Measurements from ENCODE around the gene NFIX. TPM values are rescaled to one million over a fixed set of nuclear protein-coding genes. Genes with fewer than 3 reads are reported as not detected.
A peak's percentile ranks its signal among the peaks of the same experiment; 100 is the strongest.

Gene NFIX
- total and polyA plus RNA-seq, 2 of the 13 experiments (the other 11 are each of a cell fraction or from before 2014, with no cell fraction given), result 3.4 to 5.4 TPM

DNA sequence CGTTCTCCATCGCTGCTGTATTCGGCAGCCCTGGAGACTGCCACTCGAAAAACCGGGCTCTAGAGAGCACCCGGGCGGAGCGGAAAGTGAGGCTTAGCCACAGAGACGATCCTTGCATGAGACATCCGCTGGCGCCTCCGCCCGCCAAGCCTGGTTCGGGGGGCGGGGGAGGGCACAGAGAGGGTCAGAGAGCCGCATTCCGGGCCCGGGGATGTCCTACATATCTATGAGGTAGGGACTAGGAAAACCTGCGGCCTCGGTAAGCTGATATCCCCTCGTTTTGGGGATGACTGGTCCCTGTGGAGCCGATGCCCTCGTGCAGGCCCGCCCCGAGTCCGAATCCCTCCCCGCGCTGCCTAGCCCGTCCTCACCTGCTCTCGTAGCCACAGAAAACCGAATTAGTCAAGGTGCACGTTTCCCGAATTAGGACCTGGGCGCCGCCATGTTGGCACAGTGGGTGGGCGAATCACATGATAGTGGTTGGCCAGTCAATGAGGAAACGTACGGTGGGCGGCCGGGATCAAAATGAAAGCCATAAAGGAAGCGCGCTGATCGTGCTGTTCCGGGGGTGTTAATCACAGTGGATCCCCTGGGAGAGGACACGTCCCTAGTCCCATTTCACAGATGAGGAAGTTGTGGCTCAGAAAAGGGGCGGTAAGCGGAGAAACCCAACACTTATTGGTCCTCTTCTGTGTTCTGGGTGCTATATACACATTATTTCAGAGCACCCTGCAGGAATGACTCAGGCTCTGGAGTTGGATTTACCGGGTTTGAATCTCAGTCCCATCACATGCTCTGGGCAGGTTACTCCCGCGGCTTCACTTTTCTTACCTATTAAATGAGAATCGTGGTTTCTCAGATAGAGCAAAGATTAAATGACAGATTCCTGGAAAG lies 121.3 kb downstream of the NFIX start, which contains the start of gene TRMT1 (continued):
- no peak for TF ChIP-seq ZNF558 (CRISPR knock-in tag; IDR thresholded peaks at IDR 0.05; ENCODE audit: borderline replicate concordance)
- TF ChIP-seq GTF2F1 (IDR thresholded peaks at IDR 0.05; ENCODE audit: low read length), result no peak
- TF ChIP-seq IRF2 (CRISPR knock-in tag; IDR thresholded peaks at IDR 0.05), result peak; percentile 85
- TF ChIP-seq, protein P1, sequence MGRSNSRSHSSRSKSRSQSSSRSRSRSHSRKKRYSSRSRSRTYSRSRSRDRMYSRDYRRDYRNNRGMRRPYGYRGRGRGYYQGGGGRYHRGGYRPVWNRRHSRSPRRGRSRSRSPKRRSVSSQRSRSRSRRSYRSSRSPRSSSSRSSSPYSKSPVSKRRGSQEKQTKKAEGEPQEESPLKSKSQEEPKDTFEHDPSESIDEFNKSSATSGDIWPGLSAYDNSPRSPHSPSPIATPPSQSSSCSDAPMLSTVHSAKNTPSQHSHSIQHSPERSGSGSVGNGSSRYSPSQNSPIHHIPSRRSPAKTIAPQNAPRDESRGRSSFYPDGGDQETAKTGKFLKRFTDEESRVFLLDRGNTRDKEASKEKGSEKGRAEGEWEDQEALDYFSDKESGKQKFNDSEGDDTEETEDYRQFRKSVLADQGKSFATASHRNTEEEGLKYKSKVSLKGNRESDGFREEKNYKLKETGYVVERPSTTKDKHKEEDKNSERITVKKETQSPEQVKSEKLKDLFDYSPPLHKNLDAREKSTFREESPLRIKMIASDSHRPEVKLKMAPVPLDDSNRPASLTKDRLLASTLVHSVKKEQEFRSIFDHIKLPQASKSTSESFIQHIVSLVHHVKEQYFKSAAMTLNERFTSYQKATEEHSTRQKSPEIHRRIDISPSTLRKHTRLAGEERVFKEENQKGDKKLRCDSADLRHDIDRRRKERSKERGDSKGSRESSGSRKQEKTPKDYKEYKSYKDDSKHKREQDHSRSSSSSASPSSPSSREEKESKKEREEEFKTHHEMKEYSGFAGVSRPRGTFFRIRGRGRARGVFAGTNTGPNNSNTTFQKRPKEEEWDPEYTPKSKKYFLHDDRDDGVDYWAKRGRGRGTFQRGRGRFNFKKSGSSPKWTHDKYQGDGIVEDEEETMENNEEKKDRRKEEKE (IDR thresholded peaks at IDR 0.05), result no peak
- no peak for TF ChIP-seq HES4 (CRISPR knock-in tag; IDR thresholded peaks at IDR 0.05; ENCODE audit: borderline replicate concordance)
- no peak for TF ChIP-seq ZFYVE20 (CRISPR knock-in tag; IDR thresholded peaks at IDR 0.05; ENCODE audit: borderline replicate concordance, low read depth)
- no peak for TF ChIP-seq SYNCRIP (IDR thresholded peaks at IDR 0.05; ENCODE audit: insufficient read depth, low read depth, low read length)
- TF ChIP-seq, protein P2, sequence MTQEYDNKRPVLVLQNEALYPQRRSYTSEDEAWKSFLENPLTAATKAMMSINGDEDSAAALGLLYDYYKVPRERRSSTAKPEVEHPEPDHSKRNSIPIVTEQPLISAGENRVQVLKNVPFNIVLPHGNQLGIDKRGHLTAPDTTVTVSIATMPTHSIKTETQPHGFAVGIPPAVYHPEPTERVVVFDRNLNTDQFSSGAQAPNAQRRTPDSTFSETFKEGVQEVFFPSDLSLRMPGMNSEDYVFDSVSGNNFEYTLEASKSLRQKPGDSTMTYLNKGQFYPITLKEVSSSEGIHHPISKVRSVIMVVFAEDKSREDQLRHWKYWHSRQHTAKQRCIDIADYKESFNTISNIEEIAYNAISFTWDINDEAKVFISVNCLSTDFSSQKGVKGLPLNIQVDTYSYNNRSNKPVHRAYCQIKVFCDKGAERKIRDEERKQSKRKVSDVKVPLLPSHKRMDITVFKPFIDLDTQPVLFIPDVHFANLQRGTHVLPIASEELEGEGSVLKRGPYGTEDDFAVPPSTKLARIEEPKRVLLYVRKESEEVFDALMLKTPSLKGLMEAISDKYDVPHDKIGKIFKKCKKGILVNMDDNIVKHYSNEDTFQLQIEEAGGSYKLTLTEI (CRISPR knock-in tag; conservative IDR thresholded peaks at IDR 0.05), result no peak
- TF ChIP-seq, protein P3, sequence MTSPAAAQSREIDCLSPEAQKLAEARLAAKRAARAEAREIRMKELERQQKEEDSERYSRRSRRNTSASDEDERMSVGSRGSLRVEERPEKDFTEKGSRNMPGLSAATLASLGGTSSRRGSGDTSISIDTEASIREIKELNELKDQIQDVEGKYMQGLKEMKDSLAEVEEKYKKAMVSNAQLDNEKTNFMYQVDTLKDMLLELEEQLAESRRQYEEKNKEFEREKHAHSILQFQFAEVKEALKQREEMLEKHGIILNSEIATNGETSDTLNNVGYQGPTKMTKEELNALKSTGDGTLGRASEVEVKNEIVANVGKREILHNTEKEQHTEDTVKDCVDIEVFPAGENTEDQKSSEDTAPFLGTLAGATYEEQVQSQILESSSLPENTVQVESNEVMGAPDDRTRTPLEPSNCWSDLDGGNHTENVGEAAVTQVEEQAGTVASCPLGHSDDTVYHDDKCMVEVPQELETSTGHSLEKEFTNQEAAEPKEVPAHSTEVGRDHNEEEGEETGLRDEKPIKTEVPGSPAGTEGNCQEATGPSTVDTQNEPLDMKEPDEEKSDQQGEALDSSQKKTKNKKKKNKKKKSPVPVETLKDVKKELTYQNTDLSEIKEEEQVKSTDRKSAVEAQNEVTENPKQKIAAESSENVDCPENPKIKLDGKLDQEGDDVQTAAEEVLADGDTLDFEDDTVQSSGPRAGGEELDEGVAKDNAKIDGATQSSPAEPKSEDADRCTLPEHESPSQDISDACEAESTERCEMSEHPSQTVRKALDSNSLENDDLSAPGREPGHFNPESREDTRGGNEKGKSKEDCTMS (CRISPR knock-in tag; conservative IDR thresholded peaks at IDR 0.05), result no peak
- TF ChIP-seq, protein P4, sequence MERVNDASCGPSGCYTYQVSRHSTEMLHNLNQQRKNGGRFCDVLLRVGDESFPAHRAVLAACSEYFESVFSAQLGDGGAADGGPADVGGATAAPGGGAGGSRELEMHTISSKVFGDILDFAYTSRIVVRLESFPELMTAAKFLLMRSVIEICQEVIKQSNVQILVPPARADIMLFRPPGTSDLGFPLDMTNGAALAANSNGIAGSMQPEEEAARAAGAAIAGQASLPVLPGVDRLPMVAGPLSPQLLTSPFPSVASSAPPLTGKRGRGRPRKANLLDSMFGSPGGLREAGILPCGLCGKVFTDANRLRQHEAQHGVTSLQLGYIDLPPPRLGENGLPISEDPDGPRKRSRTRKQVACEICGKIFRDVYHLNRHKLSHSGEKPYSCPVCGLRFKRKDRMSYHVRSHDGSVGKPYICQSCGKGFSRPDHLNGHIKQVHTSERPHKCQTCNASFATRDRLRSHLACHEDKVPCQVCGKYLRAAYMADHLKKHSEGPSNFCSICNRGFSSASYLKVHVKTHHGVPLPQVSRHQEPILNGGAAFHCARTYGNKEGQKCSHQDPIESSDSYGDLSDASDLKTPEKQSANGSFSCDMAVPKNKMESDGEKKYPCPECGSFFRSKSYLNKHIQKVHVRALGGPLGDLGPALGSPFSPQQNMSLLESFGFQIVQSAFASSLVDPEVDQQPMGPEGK (CRISPR knock-in tag; IDR thresholded peaks at IDR 0.05), result peak; percentile 61
- no peak for TF ChIP-seq RBM22 (optimal IDR thresholded peaks at IDR 0.05; ENCODE audit: low read length)
- TF ChIP-seq KLF9 (CRISPR knock-in tag; IDR thresholded peaks at IDR 0.05; ENCODE audit: low read depth), result no peak
- no peak for TF ChIP-seq ZSCAN12 (CRISPR knock-in tag; IDR thresholded peaks at IDR 0.05)
- TF ChIP-seq JDP2 (CRISPR knock-in tag; IDR thresholded peaks at IDR 0.05; ENCODE audit: borderline replicate concordance), result no peak
- TF ChIP-seq ZNF629 (CRISPR knock-in tag; conservative IDR thresholded peaks at IDR 0.05), result peak; percentile 99
- TF ChIP-seq ZNF180 (CRISPR knock-in tag; IDR thresholded peaks at IDR 0.05; ENCODE audit: borderline replicate concordance, low read depth), result no peak
- TF ChIP-seq PHF21A (CRISPR knock-in tag; IDR thresholded peaks at IDR 0.05), result peak; percentile 50; the same call in 1 of the 2 replicates
- TF ChIP-seq, protein P5, sequence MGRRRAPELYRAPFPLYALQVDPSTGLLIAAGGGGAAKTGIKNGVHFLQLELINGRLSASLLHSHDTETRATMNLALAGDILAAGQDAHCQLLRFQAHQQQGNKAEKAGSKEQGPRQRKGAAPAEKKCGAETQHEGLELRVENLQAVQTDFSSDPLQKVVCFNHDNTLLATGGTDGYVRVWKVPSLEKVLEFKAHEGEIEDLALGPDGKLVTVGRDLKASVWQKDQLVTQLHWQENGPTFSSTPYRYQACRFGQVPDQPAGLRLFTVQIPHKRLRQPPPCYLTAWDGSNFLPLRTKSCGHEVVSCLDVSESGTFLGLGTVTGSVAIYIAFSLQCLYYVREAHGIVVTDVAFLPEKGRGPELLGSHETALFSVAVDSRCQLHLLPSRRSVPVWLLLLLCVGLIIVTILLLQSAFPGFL (CRISPR knock-in tag; IDR thresholded peaks at IDR 0.05), result no peak
- TF ChIP-seq SATB2 (CRISPR knock-in tag; IDR thresholded peaks at IDR 0.05), result no peak
